PC-9 (cell line): Measurements from ENCODE around the gene FGD2.

Experiments used
- CTCF ChIP-seq: fragments of 200-600 bp; sonication (generic); conservative IDR thresholded peaks from 2 replicates; pipeline ENCODE4 v1.6.1; 2017; ENCODE audit warnings: mixed run types, antibody characterized with exemption, mild to moderate bottlenecking, moderate library complexity
- EZH2 ChIP-seq: fragments of 200-600 bp; sonication (generic); IDR thresholded peaks from 2 replicates; pipeline ENCODE4 v1.8.0; 2017; ENCODE audit warnings: antibody characterized with exemption, low read depth

GRCh38 chr6:37048851-37049757, 43.6 kb downstream of the FGD2 start:
- TF ChIP-seq CTCF, result no peak
- TF ChIP-seq EZH2, result no peak
